ENCODE data around the gene PCSK9.

- TF ChIP-seq CTCF (conservative IDR thresholded peaks at IDR 0.05), result no peak
- no peak for TF ChIP-seq ZFX (IDR thresholded peaks at IDR 0.05)
These were observed 13.1 kb downstream of the PCSK9 start for GRCh38 chr1:55052221-55053142.
